ENCODE measurements around the gene KRT4. TPM values are rescaled to one million over a fixed set of nuclear protein-coding genes. Genes with fewer than 3 reads are reported as not detected.

KRT4 gene
- total RNA-seq, 2 donors from 2014 or later, result not detected

GRCh38 chr12:52801773-52802172, 12.1 kb downstream of the KRT4 start:
- intact Hi-C loops (cut with DNase I), result no loop called here
- Histone ChIP-seq H3K4me1 (no peaks in the 10 kb centered on the region), H3K4me3 (no peak overlapping the region), H3K27me3 (no peaks in the 10 kb centered on the region), H3K9me3 (no peaks in the 10 kb centered on the region), H3K9ac (ENCODE audit: low read depth in 2 of 2, low read length in 2 of 2) (no peak overlapping the region), H3K36me3 (no peaks in the 10 kb centered on the region), H3K27ac (no peak overlapping the region)
- no peak for TF ChIP-seq CTCF (IDR thresholded peaks at IDR 0.05)
- no peak for DNase-seq

DNA sequence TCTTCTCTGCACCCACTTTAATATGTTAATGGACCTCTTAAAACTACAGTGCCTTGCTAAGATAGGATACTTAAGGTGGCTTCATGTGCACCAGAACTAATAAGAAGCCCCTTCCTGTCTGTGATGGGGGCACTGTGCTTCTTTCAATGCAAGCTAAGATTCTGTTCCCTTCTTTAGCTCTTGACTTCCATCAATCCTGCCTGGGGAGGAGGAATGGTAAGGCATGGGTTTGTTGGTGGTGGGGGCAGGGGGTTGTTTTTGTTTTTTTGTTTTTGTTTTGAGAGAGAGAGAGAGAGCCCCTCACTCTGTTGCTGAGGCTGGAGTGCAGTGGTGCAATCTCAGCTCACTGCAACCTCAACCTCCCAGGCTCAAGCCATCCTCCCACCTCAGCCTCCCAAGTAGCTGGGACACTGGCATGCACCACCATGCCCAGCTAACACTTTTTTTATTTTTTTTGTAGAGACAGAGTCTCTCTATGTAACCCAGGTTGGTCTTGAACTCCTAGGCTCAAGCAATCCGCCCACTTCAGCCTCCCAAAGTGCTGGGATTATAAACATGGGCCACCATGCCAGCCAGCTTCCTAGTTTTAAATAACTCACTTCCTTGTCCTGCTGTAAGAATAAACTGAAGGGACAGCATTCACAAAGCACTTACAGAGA, 13.5 kb downstream of the KRT4 start:
- Histone ChIP-seq H3K4me3 (no peak overlapping the region), H3K27ac (no peak overlapping the region), H3K9ac (ENCODE audit: low read depth in 2 of 2, low read length in 2 of 2) (no peak overlapping the region), H3K27me3 (no peaks in the 10 kb centered on the region), H3K36me3 (no peaks in the 10 kb centered on the region), H3K9me3 (no peaks in the 10 kb centered on the region), H3K4me1 (no peaks in the 10 kb centered on the region)
- intact Hi-C loops (cut with DNase I), result no loop called here
- TF ChIP-seq CTCF (IDR thresholded peaks at IDR 0.05), result no peak
- DNase-seq, result no peak

DNA sequence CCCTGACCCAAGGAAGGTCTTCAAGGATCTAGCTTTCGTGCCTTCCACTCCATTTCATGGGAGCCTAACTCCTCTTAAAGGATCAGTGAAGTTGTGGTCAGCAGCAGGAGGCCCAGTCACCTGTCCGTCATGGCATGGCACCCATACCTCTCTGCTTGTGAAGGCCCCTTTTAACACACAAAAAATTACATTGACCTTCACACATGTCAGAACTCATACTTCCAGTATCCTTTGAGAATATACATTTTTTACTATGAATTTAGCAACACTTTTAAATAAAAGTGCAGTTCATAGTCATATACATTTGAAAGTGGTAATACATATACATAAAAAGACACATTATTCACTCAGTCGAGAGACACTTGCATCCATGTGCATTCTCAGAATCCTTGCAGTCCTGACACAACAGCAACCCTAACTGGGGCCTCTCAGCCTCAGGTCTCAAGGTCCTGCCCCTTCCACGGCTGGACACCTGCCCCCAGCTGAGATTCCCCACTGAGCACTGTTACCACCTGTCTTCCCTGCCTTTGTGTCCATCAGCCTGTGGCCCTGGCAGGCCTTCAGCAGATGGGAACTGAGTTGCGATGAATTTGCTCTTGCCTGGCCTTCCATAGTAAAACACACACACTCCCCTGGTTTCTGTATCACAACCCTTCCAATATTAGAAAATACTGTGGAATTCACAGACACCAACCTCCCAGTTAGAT, 14.3 kb downstream of the KRT4 start:
- H3K9ac ChIP-seq (ENCODE audit: low read depth in 2 of 2, low read length in 2 of 2), result no peak overlapping the region
- H3K27me3 ChIP-seq, result no peaks in the 10 kb centered on the region
- no peak overlapping the region for H3K27ac ChIP-seq
- no peak for DNase-seq
- no peaks in the 10 kb centered on the region for H3K4me1 ChIP-seq
- intact Hi-C loops (cut with DNase I), result no loop called here
- H3K36me3 ChIP-seq, result no peaks in the 10 kb centered on the region
- H3K4me3 ChIP-seq, result no peak overlapping the region
- H3K9me3 ChIP-seq, result no peaks in the 10 kb centered on the region
- TF ChIP-seq CTCF (IDR thresholded peaks at IDR 0.05), result no peak

DNA sequence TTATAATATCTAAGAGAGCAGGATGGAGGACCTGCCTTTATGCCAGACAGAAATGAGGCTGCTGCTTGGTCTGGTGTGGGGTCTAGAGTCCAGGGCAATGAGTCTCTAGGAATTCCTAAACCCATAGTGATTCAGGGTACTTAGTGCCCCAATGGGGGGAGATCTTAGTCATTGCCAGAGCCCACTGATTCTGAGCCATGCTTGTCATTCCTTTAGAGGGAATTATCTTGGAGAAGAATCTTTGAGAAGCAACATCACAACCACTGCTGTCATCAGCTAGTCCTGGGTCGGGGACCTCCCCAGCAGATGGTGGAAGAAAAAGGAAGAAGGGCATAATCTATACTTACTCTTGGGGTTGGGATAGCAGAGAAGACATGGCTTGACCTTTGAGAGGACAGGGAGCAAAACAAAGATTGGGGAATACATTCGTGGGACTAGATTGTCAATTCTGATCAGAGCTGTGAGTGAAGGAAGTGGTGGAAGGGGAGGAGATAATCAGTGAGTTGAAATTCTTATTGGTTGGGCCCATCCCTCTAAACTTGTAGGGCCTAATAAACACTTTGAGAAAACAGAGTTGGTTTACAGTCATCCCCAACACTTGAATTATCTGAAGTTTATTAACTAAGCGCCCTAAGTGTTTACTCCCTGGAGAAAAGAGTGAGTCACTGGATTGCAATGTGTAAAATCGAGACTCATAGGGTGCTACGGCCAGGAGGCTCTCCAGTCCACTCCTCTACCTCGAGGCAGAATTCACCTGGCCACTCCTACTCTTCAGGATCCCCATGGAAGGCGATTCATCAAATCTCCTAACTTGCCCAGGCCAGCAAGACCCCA, 15.0 kb downstream of the KRT4 start:
- Histone ChIP-seq H3K4me1 (no peaks in the 10 kb centered on the region), H3K9me3 (no peaks in the 10 kb centered on the region), H3K9ac (ENCODE audit: low read depth in 2 of 2, low read length in 2 of 2) (no peak overlapping the region), H3K27me3 (no peaks in the 10 kb centered on the region), H3K36me3 (no peaks in the 10 kb centered on the region), H3K4me3 (no peak overlapping the region), H3K27ac (no peak overlapping the region)
- TF ChIP-seq CTCF (IDR thresholded peaks at IDR 0.05), result no peak
- intact Hi-C loops (cut with DNase I), result no loop called here
- DNase-seq, result no peak

DNA sequence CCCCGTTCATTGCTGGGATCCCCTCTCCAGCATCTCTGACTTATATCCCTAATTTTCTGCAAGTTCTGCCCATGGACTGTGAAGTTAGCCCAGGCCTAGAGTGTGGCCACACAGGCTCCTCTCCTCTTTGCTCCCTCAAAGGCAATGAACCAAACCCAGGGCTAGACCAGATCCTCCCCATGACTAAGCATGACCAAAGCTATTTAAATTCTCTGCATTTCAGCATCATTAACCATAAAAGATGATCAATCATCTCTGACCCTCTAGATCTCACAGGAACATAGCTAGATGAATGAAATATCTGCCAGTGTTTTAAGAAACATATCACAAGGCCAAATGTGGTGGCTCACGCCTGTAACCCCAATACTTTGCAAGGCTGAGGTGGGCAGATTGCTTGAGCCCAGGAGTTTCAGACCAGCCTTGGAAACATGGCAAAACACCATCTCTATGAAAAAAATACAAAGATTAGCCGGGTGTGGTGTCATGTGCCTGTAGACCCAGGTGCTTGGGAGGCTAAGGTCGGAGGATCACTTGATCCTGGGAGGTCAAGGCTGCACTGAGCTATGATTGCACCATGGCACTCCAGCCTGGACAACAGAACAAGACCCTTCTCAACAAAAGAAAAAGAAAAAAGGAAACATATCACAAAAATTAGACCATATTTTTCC, 15.8 kb downstream of the KRT4 start:
- Histone ChIP-seq H3K27ac (no peak overlapping the region), H3K36me3 (no peaks in the 10 kb centered on the region), H3K4me1 (no peaks in the 10 kb centered on the region), H3K9ac (ENCODE audit: low read depth in 2 of 2, low read length in 2 of 2) (no peak overlapping the region), H3K27me3 (no peaks in the 10 kb centered on the region), H3K9me3 (no peaks in the 10 kb centered on the region), H3K4me3 (no peak overlapping the region)
- TF ChIP-seq CTCF (IDR thresholded peaks at IDR 0.05), result no peak
- no peak for DNase-seq
- intact Hi-C loops (cut with DNase I), result no loop called here

Data from colonic mucosa (tissue), 4 donors.